SK-N-SH (cell line): ENCODE data around the gene CDH24. TPM values are rescaled to one million over a fixed set of nuclear protein-coding genes. Genes with fewer than 3 reads are reported as not detected.

Experiments
- CTCF ChIA-PET: fragments of 300-600, 350-600 bp; formaldehyde crosslinking; extraction: SDS; loops from one replicate; lab custom pipeline; 2021; lab: Yijun Ruan, JAX
- POLR2A ChIA-PET: fragments of 350-600 bp; sonication (Branson Sonifier 250); formaldehyde crosslinking; extraction: SDS; loops from one replicate; lab custom pipeline; 2020; ENCODE audit warnings: antibody characterized with exemption, inconsistent platforms; lab: Yijun Ruan, JAX
- DNase-seq: peaks from one replicate; pipeline ENCODE4 v3.0.0; 2012
- H2AFZ ChIP-seq: fragments of 200-600 bp; sonication (generic); 2 replicates; pipeline ENCODE4 v1.8.1; 2016; ENCODE audit warnings: antibody characterized with exemption, mild to moderate bottlenecking, low read depth
- H3F3A ChIP-seq: fragments of 200-600 bp; sonication (generic); replicated peaks from 2 replicates; pipeline ENCODE3; 2016; ENCODE audit warnings: antibody characterized with exemption, mild to moderate bottlenecking; ENCODE audit not compliant: insufficient read depth
- H3K27ac ChIP-seq, 2 experiments: fragments of 200-500 bp in 1 of 2; fragments of 200-600 bp in 1 of 2; sonication (Bioruptor generic) in 1 of 2; sonication (generic), shearing (Covaris generic) in 1 of 2; 2 replicates each; pipeline versions ENCODE4 v1.5.1 to v1.6.1; 2014 to 2016; ENCODE audit warnings: low read depth in 2 of 2, inconsistent platforms in 1 of 2, low read length in 1 of 2, mild to moderate bottlenecking in 1 of 2, mixed read lengths in 1 of 2
- H3K27me3 ChIP-seq: fragments of 200-600 bp; sonication (generic), shearing (Covaris generic); 2 replicates; pipeline ENCODE4 v1.6.1; 2016; ENCODE audit warnings: mixed run types; ENCODE audit not compliant: insufficient read depth
- H3K36me3 ChIP-seq, 2 experiments: fragments of 200-500 bp in 1 of 2; fragments of 200-600 bp in 1 of 2; sonication (Bioruptor generic) in 1 of 2; sonication (generic) in 1 of 2; replicated peaks in 1 of 2; 2 replicates each; pipeline versions ENCODE3 to v1.5.1; 2014 to 2016; ENCODE audit warnings: low read length in 1 of 2, mild to moderate bottlenecking in 1 of 2; ENCODE audit not compliant: insufficient read depth in 2 of 2, control insufficient read depth in 1 of 2
- H3K4me1 ChIP-seq, 2 experiments: fragments of 200-500 bp in 1 of 2; fragments of 200-600 bp in 1 of 2; sonication (Bioruptor generic) in 1 of 2; sonication (generic), shearing (Covaris generic) in 1 of 2; 2 replicates each; pipeline versions ENCODE4 v1.5.1 to v1.6.1; 2014 to 2016; ENCODE audit warnings: low read depth in 1 of 2, low read length in 1 of 2, mixed run types in 1 of 2; ENCODE audit not compliant: insufficient read depth in 2 of 2, control insufficient read depth in 1 of 2
- H3K4me2 ChIP-seq: fragments of 200-600 bp; sonication (generic), shearing (Covaris generic); 2 replicates; pipeline ENCODE4 v1.6.1; 2017; ENCODE audit warnings: mixed run types
- H3K4me3 ChIP-seq, 2 experiments: fragments of 200-500 bp in 1 of 2; fragments of 200-600 bp in 1 of 2; sonication (Bioruptor generic) in 1 of 2; sonication (generic), shearing (Covaris generic) in 1 of 2; 2 replicates each; pipeline versions ENCODE4 v1.5.1 to v1.8.1; 2014 to 2016; ENCODE audit warnings: low read depth in 2 of 2, inconsistent platforms in 1 of 2, low read length in 1 of 2, mild to moderate bottlenecking in 1 of 2, mixed read lengths in 1 of 2, moderate library complexity in 1 of 2
- H3K79me2 ChIP-seq: fragments of 200-600 bp; sonication (generic); 2 replicates; pipeline ENCODE4 v1.8.1; 2017; ENCODE audit warnings: mild to moderate bottlenecking; ENCODE audit not compliant: insufficient read depth
- H3K9ac ChIP-seq: fragments of 200-600 bp; sonication (generic); 2 replicates; pipeline ENCODE4 v1.6.1; 2017; ENCODE audit warnings: mixed run types
- H3K9me2 ChIP-seq: fragments of 200-600 bp; sonication (generic); 2 replicates; pipeline ENCODE4 v1.6.1; 2017; ENCODE audit warnings: mixed run types
- H3K9me3 ChIP-seq: fragments of 200-600 bp; sonication (generic); 2 replicates; pipeline ENCODE4 v1.6.1; 2017; ENCODE audit warnings: mixed run types, mild to moderate bottlenecking, moderate library complexity
- H4K20me1 ChIP-seq: fragments of 200-600 bp; sonication (generic); 2 replicates; pipeline ENCODE4 v1.6.1; 2017; ENCODE audit warnings: mild to moderate bottlenecking, mixed run types; ENCODE audit not compliant: insufficient read depth
- CHD2 ChIP-seq: fragments of 150-350 bp; IDR thresholded peaks from 2 replicates; pipeline ENCODE4 v1.6.1; 2018; ENCODE audit warnings: low read length; ENCODE audit not compliant: partially characterized antibody
- ELF1 ChIP-seq: IDR thresholded peaks from 2 replicates; pipeline ENCODE4 v1.4.0; 2012
- EZH2phosphoT487 ChIP-seq: fragments of 200-600 bp; sonication (generic); IDR thresholded peaks from 2 replicates; pipeline ENCODE4 v1.6.1; 2017; ENCODE audit warnings: low read depth, mixed run types, mild to moderate bottlenecking, antibody characterized with exemption, moderate library complexity, borderline replicate concordance
- GABPA ChIP-seq: IDR thresholded peaks from 2 replicates; pipeline ENCODE4 v1.4.0; 2012; ENCODE audit warnings: low read depth, mild to moderate bottlenecking
- MXI1 ChIP-seq: IDR thresholded peaks from 2 replicates; pipeline ENCODE4 v1.6.1; 2012; ENCODE audit warnings: mild to moderate bottlenecking, low read depth, low read length, improper control_type of control experiment
- NFIC ChIP-seq: IDR thresholded peaks from 2 replicates; pipeline ENCODE4 v1.4.0; 2012; ENCODE audit warnings: borderline replicate concordance
- NRF1 ChIP-seq: IDR thresholded peaks from 2 replicates; pipeline ENCODE4 v1.6.1; 2012; ENCODE audit warnings: low read depth, mild to moderate bottlenecking, low read length
- POLR2AphosphoS5 ChIP-seq: IDR thresholded peaks from 2 replicates; pipeline ENCODE4 v1.6.1; 2012; ENCODE audit warnings: low read depth, low read length
- RXRA ChIP-seq: IDR thresholded peaks from 2 replicates; pipeline ENCODE4 v1.4.0; 2012; ENCODE audit warnings: low read depth, mild to moderate bottlenecking, borderline replicate concordance
- SIN3A ChIP-seq: IDR thresholded peaks from 2 replicates; pipeline ENCODE4 v1.6.1; 2012; ENCODE audit warnings: low read depth, mild to moderate bottlenecking, low read length, moderate library complexity, borderline replicate concordance
- SMC3 ChIP-seq: IDR thresholded peaks from 2 replicates; pipeline ENCODE4 v1.6.1; 2012; ENCODE audit warnings: low read depth, low read length, improper control_type of control experiment
- TAF1 ChIP-seq: IDR thresholded peaks from 2 replicates; pipeline ENCODE4 v1.6.1; 2012; ENCODE audit warnings: low read depth, mild to moderate bottlenecking, low read length, moderate library complexity, borderline replicate concordance
- TCF12 ChIP-seq: IDR thresholded peaks from 2 replicates; pipeline ENCODE4 v1.4.0; 2012
- USF1 ChIP-seq: IDR thresholded peaks from 2 replicates; pipeline ENCODE4 v1.4.0; 2012; ENCODE audit warnings: low read depth, borderline replicate concordance
- YY1 ChIP-seq: IDR thresholded peaks from 2 replicates; pipeline ENCODE4 v1.4.0; 2012; ENCODE audit warnings: low read depth, mild to moderate bottlenecking
- WGBS: methylation state at CpG from one replicate; pipeline ENCODE4 v1.1.6; 2017; ENCODE audit warnings: low lambda C conversion rate; 5-methylcytosine and 5-hydroxymethylcytosine counted together
- polyA plus RNA-seq, 3 experiments: library from polyadenylated mRNA; depleted of rRNA; stranded (reverse); fragments of >200 nt; gene quantifications; 2 replicates each; pipeline ENCODE4 v1.2.3, GENCODE V29; 2012
- TF ChIP-seq, protein P1 (sequence below): IDR thresholded peaks from 2 replicates; pipeline ENCODE4 v1.4.0; 2012; ENCODE audit warnings: low read depth
- TF ChIP-seq, protein P2 (sequence below): IDR thresholded peaks from 2 replicates; pipeline ENCODE4; 2012
- TF ChIP-seq, protein P3 (sequence below): fragments of 150-350 bp; IDR thresholded peaks from 2 replicates; pipeline ENCODE4 v1.6.1; 2017; ENCODE audit warnings: antibody characterized with exemption, low read length, low read depth, borderline replicate concordance

The CDH24 gene
- polyA plus RNA-seq, 1 of the 3 experiments (the other 2 are of a cell fraction): 30.8 TPM

DNA sequence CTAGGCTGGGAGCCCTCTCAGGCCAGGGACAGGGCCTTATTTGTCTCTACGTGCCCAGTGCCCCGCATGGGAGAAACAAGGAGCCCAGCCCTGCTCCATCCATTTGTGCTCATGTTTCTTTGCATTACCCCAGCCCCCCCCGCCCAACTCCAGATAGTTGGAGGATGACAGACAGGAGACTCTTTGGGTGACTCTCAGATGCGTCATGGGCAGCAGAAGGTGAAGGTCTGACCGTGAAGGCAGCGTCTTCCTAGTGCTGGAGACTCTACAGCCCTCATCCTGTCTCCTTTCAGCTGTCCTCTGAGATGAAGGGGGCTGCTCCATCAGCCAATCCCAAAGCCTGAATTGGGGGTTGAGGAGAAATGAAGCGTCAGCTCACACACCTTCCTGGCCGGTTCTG lies 15.6 kb downstream of the CDH24 start (continued):
- TF ChIP-seq, protein P1, sequence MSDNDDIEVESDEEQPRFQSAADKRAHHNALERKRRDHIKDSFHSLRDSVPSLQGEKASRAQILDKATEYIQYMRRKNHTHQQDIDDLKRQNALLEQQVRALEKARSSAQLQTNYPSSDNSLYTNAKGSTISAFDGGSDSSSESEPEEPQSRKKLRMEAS: no peak
- no peak for TF ChIP-seq NFIC
- no peak for TF ChIP-seq CHD2
- TF ChIP-seq SMC3: no peak
- no peak for TF ChIP-seq GABPA
- no peak for TF ChIP-seq EZH2phosphoT487
- no peak for TF ChIP-seq TCF12

GRCh38 chr14:23040100-23040499 lies 17.2 kb downstream of the CDH24 start:
- no peak for TF ChIP-seq YY1
- no peak for TF ChIP-seq USF1
- TF ChIP-seq ELF1: no peak
- TF ChIP-seq NFIC: no peak
- no peak for TF ChIP-seq SMC3
- no peak for TF ChIP-seq SIN3A
- no peak for TF ChIP-seq RXRA
- TF ChIP-seq, protein P2, sequence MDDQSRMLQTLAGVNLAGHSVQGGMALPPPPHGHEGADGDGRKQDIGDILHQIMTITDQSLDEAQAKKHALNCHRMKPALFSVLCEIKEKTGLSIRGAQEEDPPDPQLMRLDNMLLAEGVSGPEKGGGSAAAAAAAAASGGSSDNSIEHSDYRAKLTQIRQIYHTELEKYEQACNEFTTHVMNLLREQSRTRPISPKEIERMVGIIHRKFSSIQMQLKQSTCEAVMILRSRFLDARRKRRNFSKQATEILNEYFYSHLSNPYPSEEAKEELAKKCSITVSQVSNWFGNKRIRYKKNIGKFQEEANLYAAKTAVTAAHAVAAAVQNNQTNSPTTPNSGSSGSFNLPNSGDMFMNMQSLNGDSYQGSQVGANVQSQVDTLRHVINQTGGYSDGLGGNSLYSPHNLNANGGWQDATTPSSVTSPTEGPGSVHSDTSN: no peak
- TF ChIP-seq CHD2: no peak
- TF ChIP-seq, protein P3, sequence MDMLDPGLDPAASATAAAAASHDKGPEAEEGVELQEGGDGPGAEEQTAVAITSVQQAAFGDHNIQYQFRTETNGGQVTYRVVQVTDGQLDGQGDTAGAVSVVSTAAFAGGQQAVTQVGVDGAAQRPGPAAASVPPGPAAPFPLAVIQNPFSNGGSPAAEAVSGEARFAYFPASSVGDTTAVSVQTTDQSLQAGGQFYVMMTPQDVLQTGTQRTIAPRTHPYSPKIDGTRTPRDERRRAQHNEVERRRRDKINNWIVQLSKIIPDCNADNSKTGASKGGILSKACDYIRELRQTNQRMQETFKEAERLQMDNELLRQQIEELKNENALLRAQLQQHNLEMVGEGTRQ: no peak
- no peak for TF ChIP-seq TAF1
- TF ChIP-seq MXI1: no peak
- TF ChIP-seq NRF1: no peak
- no peak for TF ChIP-seq POLR2AphosphoS5
- ChIA-PET POLR2A (no interaction called here), CTCF (interaction anchor here (1.3 to 33.1 kb wide), 4 partner anchors 17 to 52 kb away, joined by 3 to 1566 read pairs (median 6); partner anchors contain the start of gene AJUBA)
- H3K4me1 ChIP-seq: peaks cover 0 to 9% of the 10 kb centered on the region in 2 experiments; a peak in 2 of 4 replicates
- H3K27ac ChIP-seq: no peak overlapping the region
- H3K9me2 ChIP-seq: no peaks in the 10 kb centered on the region
- H2AFZ ChIP-seq: no peak overlapping the region
- no peaks in the 10 kb centered on the region for H3K36me3 ChIP-seq
- no peak for DNase-seq
- H4K20me1 ChIP-seq: no peaks in the 10 kb centered on the region
- H3K4me3 ChIP-seq: no peak overlapping the region
- no peaks in the 10 kb centered on the region for H3K9me3 ChIP-seq
- peaks cover 4% of the 10 kb centered on the region for H3F3A ChIP-seq
- H3K79me2 ChIP-seq: no peaks in the 10 kb centered on the region
- H3K9ac ChIP-seq: no peak overlapping the region
- H3K27me3 ChIP-seq: no peaks in the 10 kb centered on the region
- WGBS: 90% methylated on average over 4 of the region's 4 CpGs
- no peak overlapping the region for H3K4me2 ChIP-seq
